Raji (cell line): Measurements from ENCODE around the gene AJUBA.

Experiments used
- POLR2A ChIP-seq: IDR thresholded peaks from 2 replicates; pipeline ENCODE4 v1.6.1; 2011; ENCODE audit warnings: low read depth, low read length, control low read depth; ENCODE audit not compliant: insufficient read depth

The AJUBA gene

GRCh38 chr14:22935156-22935555, 47.2 kb downstream of the AJUBA start:
- no peak for TF ChIP-seq POLR2A

GRCh38 chr14:22932146-22932545, 50.2 kb downstream of the AJUBA start:
- TF ChIP-seq POLR2A = no peak

- TF ChIP-seq POLR2A = no peak
Measured at GRCh38 chr14:22929961-22930364, 52.4 kb downstream of the AJUBA start.

- peak; percentile 96 for TF ChIP-seq POLR2A
Measured at GRCh38 chr14:22929104-22929960, 53.0 kb downstream of the AJUBA start, which contains the start of gene PRMT5. TSS of gene PRMT5 (minus strand) at chr14:22929376. CDS start at chr14:22929361, 15 bp downstream.

GRCh38 chr14:22928237-22929103, 53.9 kb downstream of the AJUBA start:
- TF ChIP-seq POLR2A = no peak

GRCh38 chr14:22926316-22926715, 56.0 kb downstream of the AJUBA start:
- TF ChIP-seq POLR2A = no peak

GRCh38 chr14:22925513-22925912, 56.8 kb downstream of the AJUBA start:
- no peak for TF ChIP-seq POLR2A

- no peak for TF ChIP-seq POLR2A
Measured at GRCh38 chr14:22923746-22924145, 58.6 kb downstream of the AJUBA start.

- no peak for TF ChIP-seq POLR2A
Measured at GRCh38 chr14:22922294-22922693, 60.1 kb downstream of the AJUBA start.
